MM.1S (cell line): ENCODE measurements around the gene CRTC3.

Experiments
- CTCF ChIP-seq: fragments of 300-600 bp; sonication (generic); IDR thresholded peaks from 2 replicates; pipeline ENCODE4 v1.5.1; 2016; ENCODE audit warnings: antibody characterized with exemption, low read length, mixed read lengths
- EZH2 ChIP-seq: fragments of 300-600 bp; sonication (generic); optimal IDR thresholded peaks from 2 replicates; pipeline ENCODE3; 2017; ENCODE audit warnings: low read depth, mild to moderate bottlenecking, antibody characterized with exemption, low read length, mixed read lengths

GRCh38 chr15:90617668-90618097 is 88.0 kb downstream of the CRTC3 start:
- TF ChIP-seq CTCF (no peak), EZH2 (no peak)
